8988T (cell line): ENCODE results near the gene HOXB8.

Experiments used
- DNase-seq: peaks from one replicate; pipeline ENCODE4 v3.0.0; 2011

HOXB8 gene

DNA sequence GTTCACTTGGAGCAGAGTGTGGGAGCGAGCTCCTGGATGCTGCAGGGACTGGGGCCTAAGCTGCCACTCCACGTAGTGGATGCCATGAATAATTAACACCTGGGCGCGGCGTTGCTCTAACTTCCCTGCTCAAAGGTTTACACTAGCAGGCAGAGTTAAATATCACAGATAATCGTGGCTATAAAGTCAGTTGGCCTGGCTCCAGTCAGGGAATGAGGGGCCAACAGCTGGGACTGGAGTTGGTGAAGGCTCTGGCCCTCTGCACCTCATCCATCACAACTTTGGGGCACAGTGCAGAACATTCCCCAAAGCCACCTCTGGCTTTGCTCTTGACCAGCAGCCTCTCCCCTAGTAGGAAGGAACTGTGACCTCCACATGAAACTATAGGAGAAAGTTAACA, 47.9 kb downstream of the HOXB8 start:
- DNase-seq = no peak

DNA sequence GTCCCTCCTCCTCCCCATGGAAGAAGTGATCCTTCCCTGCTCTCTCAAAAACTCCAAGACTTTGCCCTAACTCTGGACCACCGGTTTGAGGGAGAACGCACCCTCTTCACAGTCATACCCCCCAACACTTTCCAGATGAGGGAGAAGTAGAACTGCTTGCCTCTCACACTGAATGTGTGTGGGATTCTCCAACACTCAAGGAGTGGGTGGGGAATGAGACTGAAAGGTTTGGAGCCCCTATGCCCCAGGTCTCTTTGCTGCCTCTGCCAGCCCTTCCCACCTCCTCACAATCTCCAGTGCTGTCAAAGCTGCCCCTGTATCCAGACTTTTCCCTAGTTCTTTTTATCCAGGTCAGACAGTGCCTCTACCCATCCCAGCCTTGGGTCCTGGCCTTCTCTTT, 48.4 kb downstream of the HOXB8 start:
- no peak for DNase-seq

DNA sequence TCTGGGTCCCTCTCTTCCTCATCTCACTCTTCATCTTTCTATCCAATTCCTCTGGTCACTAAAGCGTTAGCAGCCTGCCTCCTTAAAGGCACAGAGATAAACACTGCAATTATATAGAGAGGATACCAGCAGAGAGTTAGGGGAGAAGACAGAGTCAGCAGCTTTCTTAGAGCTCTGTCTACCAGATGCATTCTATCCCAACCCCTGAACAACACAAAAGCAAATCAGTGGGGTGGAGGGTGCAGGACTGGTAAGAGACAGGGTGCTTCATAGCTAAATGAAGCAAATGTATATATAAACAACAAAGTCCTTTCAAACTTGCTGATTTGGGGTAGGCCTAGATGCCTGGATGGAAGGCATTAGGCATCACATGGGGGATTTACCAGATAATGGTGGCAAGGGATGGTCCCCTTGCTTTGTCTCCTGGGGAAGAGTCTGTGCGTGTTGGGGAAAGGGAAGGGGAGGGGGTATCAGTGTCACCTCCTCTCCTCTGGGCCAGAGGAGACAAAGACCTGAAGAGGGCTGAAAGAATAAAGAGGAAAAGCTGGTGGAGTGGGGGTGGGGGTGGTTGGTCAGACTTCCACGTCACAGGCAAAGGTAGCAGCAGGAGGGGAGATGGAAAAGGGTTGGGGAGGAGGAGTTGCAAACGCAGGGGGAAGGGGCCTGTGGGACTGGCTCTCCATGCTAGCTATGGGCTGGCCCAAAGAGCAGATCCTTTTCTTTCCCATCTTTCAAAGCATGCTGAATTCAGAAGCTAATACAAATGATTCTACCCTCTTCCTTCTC, 49.0 kb downstream of the HOXB8 start:
- DNase-seq = no peak

DNA sequence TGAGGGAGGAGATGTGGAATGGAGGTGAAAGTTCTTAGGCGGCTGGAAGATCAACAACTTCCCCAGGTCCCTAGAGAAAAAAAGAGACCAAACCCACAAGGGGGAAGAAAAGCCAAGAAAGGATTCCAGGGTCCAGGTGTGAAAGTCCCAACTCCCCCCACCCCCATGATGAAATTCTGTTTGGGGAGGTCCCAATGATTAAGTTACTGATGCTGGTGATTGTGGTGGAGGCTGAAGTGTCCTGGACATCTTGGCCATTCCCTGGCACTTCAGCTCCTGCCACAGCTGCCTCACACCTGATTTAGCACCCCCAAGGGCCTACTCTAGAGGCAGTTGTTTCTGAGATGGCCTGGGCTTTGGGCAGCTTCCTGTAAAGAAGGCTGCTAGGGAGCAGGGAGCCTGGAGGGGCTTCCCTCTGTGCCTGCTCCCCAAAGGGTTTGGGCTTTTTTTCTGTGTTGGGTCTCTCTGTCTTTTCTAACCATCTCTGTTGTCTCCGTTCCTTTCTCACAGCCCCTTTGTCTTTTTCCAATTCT, 50.0 kb downstream of the HOXB8 start:
- DNase-seq = no peak

DNA sequence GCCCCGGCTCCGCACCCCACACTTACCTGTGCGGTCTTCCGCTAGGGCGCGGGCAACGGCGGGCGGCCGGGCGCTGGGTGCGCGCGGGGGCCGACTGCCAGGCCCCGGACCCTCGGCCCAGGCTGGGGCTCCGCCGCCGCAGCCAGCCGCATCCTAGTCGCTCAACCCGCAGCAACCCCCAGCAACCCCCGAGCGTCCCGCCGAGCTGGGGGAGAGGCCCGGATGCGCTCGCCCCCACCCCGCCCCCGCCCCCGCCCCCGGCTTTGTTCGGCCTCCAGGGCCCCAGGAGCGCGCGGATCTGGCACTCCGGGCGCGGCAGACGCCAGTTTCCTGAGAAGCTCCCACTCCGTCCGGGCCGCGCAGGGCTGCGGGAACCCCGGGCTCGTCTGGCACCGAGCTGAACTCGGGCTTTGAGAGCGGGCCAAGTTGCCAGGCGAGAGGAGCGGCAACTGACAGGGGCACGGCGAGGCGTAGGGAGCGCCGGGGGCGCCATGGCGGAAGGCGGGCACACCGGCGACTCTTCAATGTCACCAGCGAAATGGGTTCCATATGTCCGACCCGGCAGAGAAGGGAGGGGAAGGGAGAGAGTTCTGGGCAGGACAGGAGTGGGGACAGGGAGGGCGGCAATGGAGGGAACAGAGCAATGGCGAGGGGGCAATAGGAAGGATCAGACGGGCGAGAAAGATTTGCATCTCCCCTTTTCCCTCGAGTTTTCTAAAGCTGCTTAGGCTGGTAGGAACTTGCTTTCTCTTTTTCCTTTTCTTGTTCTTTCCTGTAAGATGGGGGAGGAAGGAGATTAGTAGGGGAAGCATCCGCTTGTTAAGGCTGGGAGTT, 50.7 kb downstream of the HOXB8 start:
- no peak for DNase-seq

DNA sequence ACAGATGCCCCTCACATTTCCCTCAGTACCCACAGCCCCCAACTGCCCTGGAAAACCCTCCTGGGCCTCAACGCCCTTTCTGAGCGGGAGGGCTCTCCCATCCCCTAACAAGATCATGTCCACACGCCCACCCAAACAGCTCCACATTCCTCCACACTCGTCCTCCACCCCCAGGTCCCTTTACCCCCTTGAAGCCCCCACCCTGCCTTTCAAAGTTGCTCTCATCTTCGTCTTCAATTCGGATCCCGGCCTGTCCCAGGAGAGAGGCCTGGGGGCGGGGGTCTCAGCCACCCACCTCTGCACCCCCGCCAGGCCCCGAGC, 51.3 kb downstream of the HOXB8 start:
- DNase-seq = no peak

DNA sequence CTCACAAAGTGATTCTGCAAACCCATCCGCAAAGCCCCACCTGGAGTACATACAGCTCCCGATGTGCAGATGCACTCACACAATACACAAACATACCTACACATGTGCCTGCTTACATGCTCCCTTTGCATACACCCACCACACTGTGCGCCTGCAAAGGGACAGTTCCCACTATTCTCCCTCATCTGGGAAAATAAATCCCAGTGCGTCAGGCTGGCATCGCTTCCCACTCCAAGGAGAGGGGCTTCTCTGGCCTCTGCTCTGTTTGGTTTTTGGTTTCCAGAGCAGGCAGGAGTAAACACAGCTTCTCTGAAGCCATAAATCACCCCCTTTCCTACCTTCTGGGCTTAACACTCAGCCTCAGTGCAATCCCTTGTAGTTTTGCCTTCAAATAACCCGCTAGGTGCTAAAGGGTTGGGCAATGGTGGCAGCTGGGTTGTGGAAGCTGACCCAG, 51.7 kb downstream of the HOXB8 start:
- no peak for DNase-seq

DNA sequence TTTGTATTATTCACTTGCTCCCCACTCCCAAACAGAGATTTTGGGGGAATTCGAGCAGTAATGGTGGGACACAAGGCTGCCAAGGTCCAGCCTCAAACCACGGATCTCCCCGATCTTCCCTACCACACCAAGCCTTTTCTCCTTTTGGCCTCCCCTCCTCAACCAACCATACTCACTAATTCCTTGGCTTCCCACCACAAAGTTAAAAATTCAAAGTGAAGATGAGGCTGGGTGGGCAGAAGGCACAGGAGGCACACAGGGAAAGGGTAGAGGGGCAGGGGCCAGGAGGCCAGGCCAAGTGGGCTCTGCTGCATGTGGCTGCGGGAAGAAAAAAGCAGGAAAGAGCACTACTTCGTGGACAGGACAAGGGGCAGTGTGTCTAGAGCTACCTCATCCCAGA, 52.2 kb downstream of the HOXB8 start:
- DNase-seq = no peak
